SK-N-SH treated with all-trans-retinoic acid at 6 μM for 48 hours (cell line): Measurements from ENCODE around the gene RASAL2.

ENCODE experiments used
- ATAC-seq: fragments of 200-7000 bp; cut with Tn5 transposase; 3 replicates; pipeline ENCODE4 v1.9.1; 2020; ENCODE audit warnings: mild to moderate bottlenecking, moderate library complexity
- ARNTL ChIP-seq: fragments of 450-650 bp; formaldehyde crosslinking; IDR thresholded peaks from 2 replicates; pipeline ENCODE4 v1.5.0; 2020; ENCODE audit warnings: low read depth, mild to moderate bottlenecking, moderate library complexity, borderline replicate concordance
- BACH2 ChIP-seq: fragments of 250-450 bp; sonication (Bioruptor Pico); IDR thresholded peaks from 2 replicates; pipeline ENCODE4 v1.9.0; 2021; ENCODE audit warnings: mild to moderate bottlenecking, borderline replicate concordance
- CREB5 ChIP-seq: fragments of 250-450 bp; sonication (Bioruptor Pico); IDR thresholded peaks from 2 replicates; pipeline ENCODE4 v1.5.1; 2020; ENCODE audit warnings: low read depth, mild to moderate bottlenecking, moderate library complexity
- CSDC2 ChIP-seq: fragments of 250-450 bp; sonication (Bioruptor Pico); IDR thresholded peaks from 2 replicates; pipeline ENCODE4 v1.5.0; 2020; ENCODE audit warnings: mild to moderate bottlenecking, moderate library complexity
- GLIS3 ChIP-seq: fragments of 250-450 bp; sonication (Bioruptor Pico); IDR thresholded peaks from 2 replicates; pipeline ENCODE4 v1.5.0; 2020; ENCODE audit warnings: mild to moderate bottlenecking, moderate library complexity
- OSR1 ChIP-seq: fragments of 250-450 bp; sonication (Bioruptor Pico); IDR thresholded peaks from 2 replicates; pipeline ENCODE4 v1.8.0; 2022; ENCODE audit warnings: moderate library complexity, mild to moderate bottlenecking, inconsistent platforms
- PATZ1 ChIP-seq: fragments of 250-450 bp; sonication (Bioruptor Pico); IDR thresholded peaks from 2 replicates; pipeline ENCODE4 v1.8.0; 2020; ENCODE audit warnings: mild to moderate bottlenecking, moderate library complexity, borderline replicate concordance
- PPARA ChIP-seq: fragments of 250-450 bp; sonication (Bioruptor Pico); IDR thresholded peaks from 2 replicates; pipeline ENCODE4 v1.5.0; 2020; ENCODE audit warnings: mild to moderate bottlenecking, borderline replicate concordance
- RARB ChIP-seq: fragments of 250-450 bp; sonication (Bioruptor Pico); IDR thresholded peaks from 2 replicates; pipeline ENCODE4 v1.8.0; 2021; ENCODE audit warnings: mild to moderate bottlenecking, moderate library complexity
- TCF4 ChIP-seq: fragments of 250-450 bp; sonication (Bioruptor Pico); IDR thresholded peaks from 2 replicates; pipeline ENCODE4 v1.8.0; 2021; ENCODE audit warnings: mild to moderate bottlenecking, moderate library complexity, borderline replicate concordance
- TOX ChIP-seq: fragments of 250-450 bp; sonication (Bioruptor Pico); IDR thresholded peaks from 2 replicates; pipeline ENCODE4 v1.8.0; 2021; ENCODE audit warnings: mild to moderate bottlenecking, moderate library complexity, borderline replicate concordance
- TSHZ2 ChIP-seq: fragments of 250-450 bp; sonication (Bioruptor Pico); IDR thresholded peaks from 2 replicates; pipeline ENCODE4 v1.5.0; 2020; ENCODE audit warnings: mild to moderate bottlenecking, moderate library complexity
- ZC3H10 ChIP-seq: fragments of 250-450 bp; sonication (Bioruptor Pico); IDR thresholded peaks from 2 replicates; pipeline ENCODE4 v1.5.1; 2021; ENCODE audit warnings: mild to moderate bottlenecking, moderate library complexity
- ZFP3 ChIP-seq: fragments of 250-450 bp; sonication (Bioruptor Pico); IDR thresholded peaks from 2 replicates; pipeline ENCODE4 v1.5.0; 2020; ENCODE audit warnings: mild to moderate bottlenecking, moderate library complexity
- ZFP30 ChIP-seq: fragments of 450-650 bp; formaldehyde crosslinking; IDR thresholded peaks from 2 replicates; pipeline ENCODE4 v1.5.0; 2022; ENCODE audit warnings: mild to moderate bottlenecking, moderate library complexity
- ZNF565 ChIP-seq: fragments of 450-650 bp; formaldehyde crosslinking; conservative IDR thresholded peaks from 2 replicates; pipeline ENCODE4 v1.5.0; 2020; ENCODE audit warnings: low read depth, mild to moderate bottlenecking, moderate library complexity
- ZNF70 ChIP-seq: fragments of 450-650 bp; formaldehyde crosslinking; IDR thresholded peaks from 2 replicates; pipeline ENCODE4 v1.5.0; 2020; ENCODE audit warnings: mild to moderate bottlenecking, moderate library complexity
- ZNF8 ChIP-seq: fragments of 450-650 bp; formaldehyde crosslinking; IDR thresholded peaks from 2 replicates; pipeline ENCODE4 v1.5.0; 2020; ENCODE audit warnings: mild to moderate bottlenecking, moderate library complexity
- TF ChIP-seq, protein P1 (sequence below): fragments of 250-450 bp; sonication (Bioruptor Pico); IDR thresholded peaks from 2 replicates; pipeline ENCODE4 v1.8.0; 2021; ENCODE audit warnings: low read depth, mild to moderate bottlenecking, moderate library complexity, borderline replicate concordance
- TF ChIP-seq, protein P2 (sequence below): fragments of 250-450 bp; sonication (Bioruptor Pico); IDR thresholded peaks from 2 replicates; pipeline ENCODE4 v1.5.1; 2021; ENCODE audit warnings: mild to moderate bottlenecking, moderate library complexity

Gene RASAL2

DNA sequence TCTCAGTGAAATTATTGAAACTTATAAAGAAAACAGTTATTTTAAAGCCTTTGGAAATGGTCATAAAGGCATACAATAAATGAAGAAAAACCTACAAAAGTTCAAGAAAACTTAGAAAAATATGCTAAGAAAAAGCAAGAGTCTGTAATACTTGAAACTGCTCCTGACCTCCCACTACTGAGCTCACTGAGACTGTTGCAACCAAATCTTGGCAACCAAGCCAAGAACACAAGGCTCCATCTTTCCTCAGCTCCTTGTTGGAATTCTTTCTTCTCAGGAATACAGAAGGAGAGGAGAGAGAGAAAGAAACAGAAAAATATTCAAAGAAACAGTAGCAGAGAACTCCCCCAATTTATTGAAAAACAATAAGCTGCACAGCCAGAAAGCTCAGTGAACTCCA, 160.5 kb downstream of the RASAL2 start:
- TF ChIP-seq TCF4 (CRISPR knock-in tag) (no peak), BACH2 (CRISPR knock-in tag) (no peak), CREB5 (no peak), TSHZ2 (CRISPR knock-in tag) (no peak), ZC3H10 (CRISPR knock-in tag) (no peak), TOX (no peak), ZFP3 (CRISPR knock-in tag) (no peak), ARNTL (no peak), PATZ1 (CRISPR knock-in tag) (no peak), ZNF70 (CRISPR knock-in tag) (no peak), ZNF8 (CRISPR knock-in tag) (no peak), OSR1 (CRISPR knock-in tag) (no peak), GLIS3 (no peak), ZFP30 (CRISPR knock-in tag) (no peak), ZNF565 (CRISPR knock-in tag) (no peak)
- TF ChIP-seq, protein P1, sequence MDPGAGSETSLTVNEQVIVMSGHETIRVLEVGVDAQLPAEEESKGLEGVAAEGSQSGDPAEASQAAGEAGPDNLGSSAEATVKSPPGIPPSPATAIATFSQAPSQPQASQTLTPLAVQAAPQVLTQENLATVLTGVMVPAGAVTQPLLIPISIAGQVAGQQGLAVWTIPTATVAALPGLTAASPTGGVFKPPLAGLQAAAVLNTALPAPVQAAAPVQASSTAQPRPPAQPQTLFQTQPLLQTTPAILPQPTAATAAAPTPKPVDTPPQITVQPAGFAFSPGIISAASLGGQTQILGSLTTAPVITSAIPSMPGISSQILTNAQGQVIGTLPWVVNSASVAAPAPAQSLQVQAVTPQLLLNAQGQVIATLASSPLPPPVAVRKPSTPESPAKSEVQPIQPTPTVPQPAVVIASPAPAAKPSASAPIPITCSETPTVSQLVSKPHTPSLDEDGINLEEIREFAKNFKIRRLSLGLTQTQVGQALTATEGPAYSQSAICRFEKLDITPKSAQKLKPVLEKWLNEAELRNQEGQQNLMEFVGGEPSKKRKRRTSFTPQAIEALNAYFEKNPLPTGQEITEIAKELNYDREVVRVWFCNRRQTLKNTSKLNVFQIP, result no peak
- ATAC-seq, result no peak

- no peak for TF ChIP-seq ZNF565 (CRISPR knock-in tag)
- TF ChIP-seq RARB (CRISPR knock-in tag), result no peak
- TF ChIP-seq PPARA (CRISPR knock-in tag), result no peak
- no peak for TF ChIP-seq TSHZ2 (CRISPR knock-in tag)
- TF ChIP-seq CSDC2 (CRISPR knock-in tag), result no peak
- no peak for TF ChIP-seq TOX
- no peak for TF ChIP-seq PATZ1 (CRISPR knock-in tag)
- TF ChIP-seq, protein P2, sequence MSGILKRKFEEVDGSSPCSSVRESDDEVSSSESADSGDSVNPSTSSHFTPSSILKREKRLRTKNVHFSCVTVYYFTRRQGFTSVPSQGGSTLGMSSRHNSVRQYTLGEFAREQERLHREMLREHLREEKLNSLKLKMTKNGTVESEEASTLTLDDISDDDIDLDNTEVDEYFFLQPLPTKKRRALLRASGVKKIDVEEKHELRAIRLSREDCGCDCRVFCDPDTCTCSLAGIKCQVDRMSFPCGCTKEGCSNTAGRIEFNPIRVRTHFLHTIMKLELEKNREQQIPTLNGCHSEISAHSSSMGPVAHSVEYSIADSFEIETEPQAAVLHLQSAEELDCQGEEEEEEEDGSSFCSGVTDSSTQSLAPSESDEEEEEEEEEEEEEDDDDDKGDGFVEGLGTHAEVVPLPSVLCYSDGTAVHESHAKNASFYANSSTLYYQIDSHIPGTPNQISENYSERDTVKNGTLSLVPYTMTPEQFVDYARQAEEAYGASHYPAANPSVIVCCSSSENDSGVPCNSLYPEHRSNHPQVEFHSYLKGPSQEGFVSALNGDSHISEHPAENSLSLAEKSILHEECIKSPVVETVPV (CRISPR knock-in tag), result no peak
Measured at GRCh38 chr1:178258536-178258935, 164.6 kb downstream of the RASAL2 start.

More at GRCh38 chr1:178258536-178258935, 164.6 kb downstream of the RASAL2 start:
- no peak for ATAC-seq
